HepG2 (cell line): ENCODE data around the gene LRFN2. TPM values are rescaled to one million over a fixed set of nuclear protein-coding genes. Genes with fewer than 3 reads are reported as not detected.

Experiments
- ATAC-seq: fragments of 200-7000 bp; cut with Tn5 transposase; 3 replicates; pipeline ENCODE4 v1.9.1; 2020; ENCODE audit warnings: mild to moderate bottlenecking, moderate library complexity
- BruUV-seq: library from RNA; stranded (reverse); fragments of 400-500 nt; replicated peaks from 2 replicates; lab custom pipeline; 2021; lab: Mats Ljungman, UMichigan
- CTCF ChIA-PET: fragments of 300-600 bp; formaldehyde crosslinking; extraction: SDS; loops from one replicate; lab custom pipeline; 2021; ENCODE audit warnings: low total read pairs, inconsistent platforms, low intra/inter-chr PET ratio; lab: Yijun Ruan, JAX
- POLR2A ChIA-PET: fragments of 350-600 bp; sonication (Branson Sonifier 250); formaldehyde crosslinking; loops from one replicate; lab custom pipeline; 2020; ENCODE audit warnings: antibody characterized with exemption, inconsistent platforms; lab: Yijun Ruan, JAX
- DNase-seq: peaks from one replicate; pipeline ENCODE4 v3.0.0-alpha.2; 2015; ENCODE audit warnings: low spot score
- FAIRE-seq: peaks from 3 replicates; lab custom pipeline; 2011; peaks lifted over from hg19 to GRCh38; lab: Jason Lieb, UNC
- H2AFZ ChIP-seq: one replicate; pipeline ENCODE4 v1.6.1; 2011; ENCODE audit warnings: low read length, inconsistent platforms
- H3K27ac ChIP-seq: fragments of 300-600 bp; 3 replicates; pipeline ENCODE4 v1.8.0; 2011; ENCODE audit warnings: mixed run types, mild to moderate bottlenecking, mixed read lengths, low read length, inconsistent platforms; ENCODE audit not compliant: insufficient read depth; ENCODE audit errors: extremely low read length
- H3K27me3 ChIP-seq, 2 experiments: fragments of 200-600 bp in 1 of 2; 2 replicates in 1 of 2; 3 replicates in 1 of 2; pipeline versions ENCODE4 v1.6.0 to v1.8.0; 2011; ENCODE audit warnings: low read length in 2 of 2, mild to moderate bottlenecking in 2 of 2, moderate library complexity in 2 of 2, inconsistent platforms in 1 of 2; ENCODE audit not compliant: insufficient read depth in 2 of 2, control insufficient read depth in 1 of 2
- H3K36me3 ChIP-seq, 2 experiments: fragments of 200-600 bp in 1 of 2; replicated peaks in 1 of 2; 2 replicates in 1 of 2; 3 replicates in 1 of 2; pipeline versions ENCODE4 v1.5.1 to v1.8.0; 2011; ENCODE audit warnings: low read length in 2 of 2, inconsistent platforms in 1 of 2; ENCODE audit not compliant: insufficient read depth in 2 of 2, control insufficient read depth in 1 of 2
- H3K4me1 ChIP-seq: 2 replicates; pipeline ENCODE4 v1.5.1; 2012; ENCODE audit warnings: low read length, inconsistent platforms; ENCODE audit not compliant: insufficient read depth
- H3K4me2 ChIP-seq: 2 replicates; pipeline ENCODE4 v1.6.0; 2011; ENCODE audit warnings: low read depth, low read length, inconsistent platforms
- H3K4me3 ChIP-seq, 3 experiments: fragments of 200-600 bp in 1 of 3; sonication (generic), shearing (Covaris generic) in 1 of 3; replicated peaks in 1 of 3; 2 replicates each; pipeline ENCODE4 v1.5.1; 2011 to 2016; ENCODE audit warnings: low read length in 3 of 3, inconsistent platforms in 2 of 3, low read depth in 2 of 3, mild to moderate bottlenecking in 2 of 3, control low read depth in 1 of 3, mixed read lengths in 1 of 3; ENCODE audit not compliant: insufficient read depth in 1 of 3
- H3K79me2 ChIP-seq: one replicate; pipeline ENCODE4 v1.6.1; 2011; ENCODE audit warnings: low read length, inconsistent platforms; ENCODE audit not compliant: insufficient read depth
- H3K9ac ChIP-seq: 2 replicates; pipeline ENCODE4 v1.6.0; 2011; ENCODE audit warnings: mild to moderate bottlenecking, low read depth, low read length, inconsistent platforms; ENCODE audit not compliant: insufficient read depth
- H3K9me3 ChIP-seq: 2 replicates; pipeline ENCODE4 v1.5.1; 2012; ENCODE audit warnings: mild to moderate bottlenecking, low read length
- H4K20me1 ChIP-seq: 2 replicates; pipeline ENCODE4 v1.6.0; 2011; ENCODE audit warnings: inconsistent platforms, mild to moderate bottlenecking, low read length, moderate library complexity; ENCODE audit not compliant: insufficient read depth
- ESRRA ChIP-seq: sonication (generic); formaldehyde crosslinking; IDR thresholded peaks from 2 replicates; pipeline ENCODE4 v1.5.1; 2020; ENCODE audit warnings: mild to moderate bottlenecking, low read depth, missing genetic modification reagents
- KLF12 ChIP-seq: sonication (generic); formaldehyde crosslinking; IDR thresholded peaks from 2 replicates; pipeline ENCODE4 v1.4.0; 2020; ENCODE audit warnings: missing genetic modification reagents, borderline replicate concordance
- MAFG ChIP-seq: sonication (generic); formaldehyde crosslinking; IDR thresholded peaks from 2 replicates; pipeline ENCODE4 v1.5.1; 2020; ENCODE audit warnings: mild to moderate bottlenecking, missing genetic modification reagents
- MXD3 ChIP-seq: IDR thresholded peaks from 2 replicates; pipeline ENCODE4 v1.6.1; 2016; ENCODE audit warnings: mild to moderate bottlenecking, missing biosample characterization, missing genetic modification reagents
- SP1 ChIP-seq, 2 experiments: fragments of 450-650 bp in 1 of 2; sonication (generic) in 1 of 2; formaldehyde crosslinking in 1 of 2; IDR thresholded peaks; 2 replicates each; pipeline versions ENCODE4 v1.4.0 to v1.6.1; 2016 to 2020; ENCODE audit warnings: missing genetic modification reagents in 1 of 2
- SP2 ChIP-seq: sonication (generic); formaldehyde crosslinking; IDR thresholded peaks from 2 replicates; pipeline ENCODE4 v1.5.1; 2020; ENCODE audit warnings: mild to moderate bottlenecking, missing genetic modification reagents
- STAT5B ChIP-seq: sonication (generic); formaldehyde crosslinking; IDR thresholded peaks from 2 replicates; pipeline ENCODE4 v1.4.0; 2020; ENCODE audit warnings: missing genetic modification reagents
- TERF1 ChIP-seq: sonication (generic); formaldehyde crosslinking; IDR thresholded peaks from 2 replicates; pipeline ENCODE4 v1.8.0; 2022; ENCODE audit warnings: mild to moderate bottlenecking, missing genetic modification reagents, moderate library complexity
- ZNF275 ChIP-seq: sonication (generic); formaldehyde crosslinking; IDR thresholded peaks from 2 replicates; pipeline ENCODE4 v1.8.0; 2022; ENCODE audit warnings: missing genetic modification reagents, mild to moderate bottlenecking, inconsistent platforms, borderline replicate concordance
- ZNF670 ChIP-seq: sonication (generic); formaldehyde crosslinking; IDR thresholded peaks from 2 replicates; pipeline ENCODE4 v1.8.0; 2022; ENCODE audit warnings: mild to moderate bottlenecking, missing genetic modification reagents, borderline replicate concordance
- WGBS: methylation state at CpG from one replicate; pipeline ENCODE4 v1.1.6; 2017; ENCODE audit warnings: low lambda C conversion rate; 5-methylcytosine and 5-hydroxymethylcytosine counted together
- in situ Hi-C: cut with HindIII; loops from 2 replicates; pipeline ENCODE4 v1.10.0; 2017; ENCODE audit warnings: low pct_unique_long_range_greater_than_20kb; ENCODE audit not compliant: extremely low pct_ligation_motif_present
- intact Hi-C: fragments of 100-400 bp; cut with micrococcal nuclease; formaldehyde crosslinking; loops from one replicate; pipeline ENCODE4 v1.10.0; 2022; ENCODE audit not compliant: unreplicated experiment
- polyA plus RNA-seq, 8 experiments: library from polyadenylated mRNA; depleted of rRNA in 3 of 8; stranded (reverse) in 7 of 8; unstranded in 1 of 8; fragments of >200 nt; fragmentation: Illumina TruSeq in 4 of 8; extraction: Trizol in 4 of 8; gene quantifications; 2 replicates each; pipeline versions ENCODE4 v1.2.1 to v1.2.3, GENCODE V29; 2011 to 2016; ENCODE audit warnings: low read depth in 4 of 8, missing spikeins in 1 of 8, mixed read lengths in 1 of 8; ENCODE audit not compliant: insufficient read depth in 1 of 8
- total RNA-seq, 5 experiments: library from RNA; depleted of rRNA; stranded (reverse); fragments of >200 nt; fragmentation: Illumina TruSeq; extraction: Trizol; gene quantifications; 2 replicates each; pipeline ENCODE4 v1.2.3, GENCODE V29; 2016; ENCODE audit warnings: low read depth in 1 of 5

The LRFN2 gene
- total and polyA plus RNA-seq, 2 of the 13 experiments (the other 11 are each of a cell fraction or from before 2014, with no cell fraction given), result not detected

DNA sequence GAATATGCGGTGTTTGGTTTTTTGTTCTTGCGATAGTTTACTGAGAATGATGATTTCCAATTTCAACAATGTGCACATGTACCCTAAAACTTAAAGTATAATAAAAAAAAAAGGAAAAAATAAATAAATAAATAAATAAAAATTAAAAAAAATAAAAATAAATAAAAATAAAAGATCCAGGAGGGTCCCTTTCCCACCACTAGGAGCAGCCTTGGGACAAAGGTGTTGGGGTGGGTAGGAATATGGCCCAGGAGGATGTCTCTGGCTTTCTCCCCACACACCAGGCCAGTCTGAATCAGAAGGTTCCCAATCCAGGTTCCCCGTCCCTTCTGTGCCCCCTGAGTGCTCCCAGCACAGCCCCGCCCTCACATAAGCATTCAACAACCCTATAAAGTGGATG is 9.5 kb downstream of the LRFN2 start:
- CTCF ChIA-PET, result no interaction called here
- no peaks in the 10 kb centered on the region for H3K4me1 ChIP-seq
- H3K4me3 ChIP-seq, result no peak overlapping the region
- no peak overlapping the region for H3K9ac ChIP-seq
- H4K20me1 ChIP-seq, result no peaks in the 10 kb centered on the region
- no peak for TF ChIP-seq ESRRA (CRISPR knock-in tag)
- TF ChIP-seq SP2 (CRISPR knock-in tag), result no peak
- TF ChIP-seq TERF1, result no peak
- no peak for TF ChIP-seq MAFG
- TF ChIP-seq ZNF670, result no peak
- no peak for TF ChIP-seq KLF12 (CRISPR knock-in tag)
- no peak for TF ChIP-seq STAT5B (CRISPR knock-in tag)
- TF ChIP-seq SP1 (IDR thresholded peaks at IDR 0.05), result no peak
- TF ChIP-seq SP1 (CRISPR knock-in tag; IDR thresholded peaks at IDR 0.05), result no peak
- TF ChIP-seq MXD3 (CRISPR knock-in tag), result no peak
- TF ChIP-seq ZNF275 (CRISPR knock-in tag), result no peak
- TF ChIP-seq, all 625 proteins: peak for 0
- FAIRE-seq, result no peak
- POLR2A ChIA-PET, result no interaction called here
- Histone ChIP-seq H3K4me2 (no peak overlapping the region), H3K27ac (no peak overlapping the region), H3K79me2 (no peaks in the 10 kb centered on the region), H3K9me3 (no peaks in the 10 kb centered on the region), H2AFZ (no peak overlapping the region), H3K36me3 (no peaks in the 10 kb centered on the region), H3K27me3 (peaks cover 0 to 12% of the 10 kb centered on the region in 2 experiments; a peak in 3 of 5 replicates)
- in situ Hi-C loops, result no loop called here
- intact Hi-C loops, result no loop called here
- no peak for DNase-seq
- no TSS peak for BruUV-seq
- 46% methylated on average over 4 of the region's 4 CpGs for WGBS
- no peak for ATAC-seq
